Measurements from ENCODE around the gene RALGDS.

Gene RALGDS

DNA sequence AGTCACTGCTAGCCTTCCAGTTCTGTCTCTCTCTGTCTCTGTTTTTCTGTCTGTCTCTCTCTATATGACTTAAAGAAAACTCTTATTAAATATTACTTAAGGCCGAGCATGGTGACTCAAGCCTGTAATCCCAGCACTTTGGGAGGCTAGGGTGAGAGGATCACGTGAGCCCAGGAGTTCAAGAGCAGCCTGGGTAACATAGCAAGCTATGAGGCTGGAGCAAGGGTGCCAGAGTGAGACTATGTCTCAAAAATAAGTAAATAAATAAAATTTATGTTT, 44.4 kb upstream of the RALGDS start:
- no peak for TF ChIP-seq Cebpa-rat (IDR thresholded peaks at IDR 0.05)
- Histone ChIP-seq H3K9me3 (replicated peaks in 1 of 11) (no peaks in the 10 kb centered on the region), H3K4me2 (peak overlapping the region in 6 of 11 experiments; percentile 96 to 99 (median 98); a peak in 8 of 22 replicates), H3K27me3 (no peaks in the 10 kb centered on the region), H3K36me3 (peaks cover 9 to 15% (median 12%) of the 10 kb centered on the region in 11 experiments), H3K9ac (peak overlapping the region in 2 of 11 experiments; percentile 6 to 41; a peak in 2 of 22 replicates), H3K4me1 (peaks cover 33 to 89% (median 81%) of the 10 kb centered on the region in 10 experiments), H3K4me3 (no peak overlapping the region), H4K20me1 (peaks cover 18 to 33% (median 29%) of the 10 kb centered on the region in 11 experiments; a peak in 21 of 22 replicates), H3K27ac (no peak overlapping the region)

DNA sequence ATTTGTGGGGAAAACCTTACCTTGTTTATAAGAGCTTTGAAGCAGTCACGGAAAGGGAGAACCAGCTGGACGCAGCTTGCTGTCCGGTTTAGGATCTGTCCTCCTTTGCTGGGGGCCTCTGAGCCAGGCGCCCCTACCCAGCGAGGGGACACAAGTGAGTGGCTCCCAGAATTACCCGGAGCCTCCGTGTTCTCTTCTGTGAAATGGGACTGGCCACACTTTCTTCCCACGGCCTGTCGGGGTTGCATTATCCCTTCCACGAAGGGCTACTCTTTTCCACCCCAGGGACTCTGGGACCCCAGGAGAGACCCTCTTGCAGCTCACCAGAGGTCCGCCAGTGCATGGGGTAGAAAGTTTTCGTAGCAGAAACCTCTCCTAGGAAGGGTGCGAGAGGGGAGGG, 43.2 kb upstream of the RALGDS start:
- Histone ChIP-seq H3K4me3 (peak overlapping the region; percentile 74 to 96 (median 82)), H3K36me3 (peaks cover 21 to 27% (median 24%) of the 10 kb centered on the region in 11 experiments), H3K9ac (peak overlapping the region; percentile 79 to 92 (median 87)), H3K27me3 (no peaks in the 10 kb centered on the region), H3K4me1 (peaks cover 36 to 80% (median 71%) of the 10 kb centered on the region in 10 experiments), H4K20me1 (peaks cover 29 to 45% (median 40%) of the 10 kb centered on the region in 11 experiments; a peak in 21 of 22 replicates), H3K4me2 (peak overlapping the region; percentile 95 to 100 (median 98)), H3K9me3 (replicated peaks in 1 of 11) (no peaks in the 10 kb centered on the region), H3K27ac (peak overlapping the region; percentile 73 to 89 (median 85); a peak in 21 of 22 replicates)
- TF ChIP-seq Cebpa-rat (IDR thresholded peaks at IDR 0.05), result no peak

GRCh38 chr9:133163504-133164172, 42.6 kb upstream of the RALGDS start, which contains the start of gene GBGT1:
TSS of gene GBGT1 (minus strand) at chr9:133163914. CDS start at chr9:133162412, 1,502 bp downstream.
- Histone ChIP-seq H3K27ac (peak within 1 kb of the TSS; percentile 73 to 89 (median 85)), H3K4me2 (peak within 1 kb of the TSS; percentile 95 to 100 (median 98)), H3K4me1 (peaks cover 36 to 74% (median 66%) of the 10 kb centered on the region in 10 experiments), H3K9me3 (replicated peaks in 1 of 11) (no peaks in the 10 kb centered on the region), H3K36me3 (peaks cover 27 to 33% (median 30%) of the 10 kb centered on the region in 11 experiments), H3K4me3 (peak within 1 kb of the TSS; percentile 74 to 96 (median 82)), H4K20me1 (peaks cover 33 to 50% (median 46%) of the 10 kb centered on the region in 11 experiments; a peak in 21 of 22 replicates), H3K27me3 (no peaks in the 10 kb centered on the region), H3K9ac (peak within 1 kb of the TSS; percentile 79 to 92 (median 87))
- no peak for TF ChIP-seq Cebpa-rat (IDR thresholded peaks at IDR 0.05)

GRCh38 chr9:133162861-133163503, 41.9 kb upstream of the RALGDS start:
- Histone ChIP-seq H3K27me3 (no peaks in the 10 kb centered on the region), H3K4me3 (peak overlapping the region; percentile 74 to 96 (median 82)), H4K20me1 (peaks cover 33 to 57% (median 52%) of the 10 kb centered on the region in 11 experiments; a peak in 21 of 22 replicates), H3K27ac (peak overlapping the region; percentile 73 to 89 (median 85)), H3K9ac (peak overlapping the region; percentile 79 to 92 (median 87)), H3K4me1 (peaks cover 36 to 68% (median 59%) of the 10 kb centered on the region in 10 experiments), H3K4me2 (peak overlapping the region; percentile 95 to 100 (median 98)), H3K9me3 (replicated peaks in 1 of 11) (no peaks in the 10 kb centered on the region), H3K36me3 (peaks cover 33 to 40% (median 36%) of the 10 kb centered on the region in 11 experiments)
- no peak for TF ChIP-seq Cebpa-rat (IDR thresholded peaks at IDR 0.05)

- Histone ChIP-seq H3K27ac (no peak overlapping the region; a peak in 1 of 22 replicates), H3K4me3 (peak overlapping the region; percentile 3 to 92 (median 34); a peak in 13 of 20 replicates), H3K27me3 (no peaks in the 10 kb centered on the region), H4K20me1 (peaks cover 33 to 71% (median 67%) of the 10 kb centered on the region in 11 experiments; a peak in 21 of 22 replicates), H3K4me2 (peak overlapping the region; percentile 67 to 100 (median 80)), H3K4me1 (peaks cover 42 to 55% (median 49%) of the 10 kb centered on the region in 10 experiments), H3K36me3 (peaks cover 34 to 53% (median 50%) of the 10 kb centered on the region in 11 experiments), H3K9ac (peak overlapping the region in 8 of 11 experiments; percentile 19 to 92 (median 45); a peak in 9 of 22 replicates), H3K9me3 (replicated peaks in 1 of 11) (no peaks in the 10 kb centered on the region)
- TF ChIP-seq Cebpa-rat (IDR thresholded peaks at IDR 0.05), result no peak
Measured at GRCh38 chr9:133161547-133161950, 40.5 kb upstream of the RALGDS start.

- TF ChIP-seq Cebpa-rat (IDR thresholded peaks at IDR 0.05), result no peak
- Histone ChIP-seq H4K20me1 (peaks cover 33 to 77% (median 73%) of the 10 kb centered on the region in 11 experiments; a peak in 21 of 22 replicates), H3K27ac (no peak overlapping the region), H3K9me3 (replicated peaks in 1 of 11) (no peaks in the 10 kb centered on the region), H3K4me1 (peaks cover 48 to 61% (median 51%) of the 10 kb centered on the region in 10 experiments), H3K4me2 (peak overlapping the region; percentile 67 to 100 (median 80)), H3K27me3 (no peaks in the 10 kb centered on the region), H3K9ac (peak overlapping the region in 5 of 11 experiments; percentile 19 to 59 (median 36); a peak in 5 of 22 replicates), H3K4me3 (peak overlapping the region; percentile 3 to 92 (median 34); a peak in 10 of 20 replicates), H3K36me3 (peaks cover 36 to 59% (median 54%) of the 10 kb centered on the region in 11 experiments)
Measured at GRCh38 chr9:133160742-133161546, 39.9 kb upstream of the RALGDS start.

GRCh38 chr9:133158695-133159094, 37.7 kb upstream of the RALGDS start:
- H3K9me3 ChIP-seq (replicated peaks in 1 of 11), result no peaks in the 10 kb centered on the region
- H4K20me1 ChIP-seq, result peaks cover 47 to 99% (median 95%) of the 10 kb centered on the region in 11 experiments; a peak in 21 of 22 replicates
- no peaks in the 10 kb centered on the region for H3K27me3 ChIP-seq
- H3K4me3 ChIP-seq, result no peak overlapping the region
- no peak overlapping the region for H3K27ac ChIP-seq
- no peak overlapping the region for H3K9ac ChIP-seq
- H3K4me2 ChIP-seq, result no peak overlapping the region
- peaks cover 31 to 51% (median 43%) of the 10 kb centered on the region in 10 experiments for H3K4me1 ChIP-seq
- TF ChIP-seq Cebpa-rat (IDR thresholded peaks at IDR 0.05), result no peak
- peaks cover 59 to 82% (median 77%) of the 10 kb centered on the region in 11 experiments for H3K36me3 ChIP-seq

GRCh38 chr9:133155156-133155555, 34.1 kb upstream of the RALGDS start:
- H3K4me3 ChIP-seq, result no peak overlapping the region
- H3K4me2 ChIP-seq, result no peak overlapping the region
- TF ChIP-seq Cebpa-rat (IDR thresholded peaks at IDR 0.05), result no peak
- peaks cover 18 to 94% (median 75%) of the 10 kb centered on the region in 11 experiments; a peak in 20 of 22 replicates for H4K20me1 ChIP-seq
- peaks cover 1 to 40% (median 22%) of the 10 kb centered on the region in 10 experiments for H3K4me1 ChIP-seq
- H3K27me3 ChIP-seq, result no peaks in the 10 kb centered on the region
- H3K36me3 ChIP-seq, result peaks cover 53 to 74% (median 70%) of the 10 kb centered on the region in 11 experiments
- H3K27ac ChIP-seq, result no peak overlapping the region
- H3K9me3 ChIP-seq (replicated peaks in 1 of 11), result no peaks in the 10 kb centered on the region
- no peak overlapping the region for H3K9ac ChIP-seq
